H1 (cell line): Measurements from ENCODE around the gene GIPC2. TPM values are rescaled to one million over a fixed set of nuclear protein-coding genes. Genes with fewer than 3 reads are reported as not detected.
"Not testable (repeated sequence)": the region's sequence is repeated elsewhere in the genome, so short reads cannot be mapped to it uniquely, and the experiment has no call there.

Experiments used
- CTCF ChIA-PET: fragments of 300-600 bp; sonication (Branson Sonifier 250); formaldehyde crosslinking; loops from one replicate; lab custom pipeline; 2021; ENCODE audit not compliant: partially characterized antibody; lab: Charles Lee
- POLR2A ChIA-PET: fragments of 300-600 bp; sonication (Branson Sonifier 250); formaldehyde crosslinking; loops from one replicate; lab custom pipeline; 2021; ENCODE audit warnings: inconsistent platforms; ENCODE audit not compliant: partially characterized antibody; lab: Charles Lee
- DNase-seq, 2 experiments: peaks; one replicate each; pipeline versions ENCODE4 v3.0.0 to v3.0.0-alpha.2; 2010 to 2022; ENCODE audit warnings: low spot score in 2 of 2, low read depth in 1 of 2, mixed read lengths in 1 of 2
- FAIRE-seq: peaks from 2 replicates; lab custom pipeline; 2011; peaks lifted over from hg19 to GRCh38; lab: Jason Lieb, UNC
- H2AFZ ChIP-seq: 2 replicates; pipeline ENCODE4 v1.8.1; 2012; ENCODE audit warnings: low read length, inconsistent platforms
- H2AK5ac ChIP-seq: 2 replicates; pipeline ENCODE4 v1.6.1; 2013; ENCODE audit warnings: low read depth, low read length
- H2BK120ac ChIP-seq: replicated peaks from 2 replicates; pipeline ENCODE3; 2013; ENCODE audit warnings: low read depth, low read length, inconsistent platforms
- H2BK12ac ChIP-seq: 2 replicates; pipeline ENCODE4 v1.6.1; 2013; ENCODE audit warnings: low read depth, low read length
- H2BK15ac ChIP-seq: 2 replicates; pipeline ENCODE4 v1.6.1; 2013; ENCODE audit warnings: low read length
- H2BK20ac ChIP-seq: 2 replicates; pipeline ENCODE4 v1.6.1; 2013; ENCODE audit warnings: low read length
- H2BK5ac ChIP-seq: 2 replicates; pipeline ENCODE4 v1.6.1; 2013; ENCODE audit warnings: low read depth, low read length
- H3K14ac ChIP-seq: 2 replicates; pipeline ENCODE4 v1.6.1; 2013; ENCODE audit warnings: inconsistent platforms; ENCODE audit not compliant: insufficient read length
- H3K18ac ChIP-seq: 2 replicates; pipeline ENCODE4 v1.6.1; 2013; ENCODE audit warnings: low read length; ENCODE audit errors: extremely low read depth
- H3K23ac ChIP-seq: 2 replicates; pipeline ENCODE4 v1.6.1; 2013; ENCODE audit warnings: inconsistent platforms; ENCODE audit not compliant: insufficient read length
- H3K23me2 ChIP-seq: 2 replicates; pipeline ENCODE4 v1.6.1; 2013; ENCODE audit warnings: low read depth, low read length
- H3K27ac ChIP-seq: 2 replicates; pipeline ENCODE4 v1.6.1; 2011; ENCODE audit warnings: low read depth, low read length, inconsistent platforms
- H3K27me3 ChIP-seq, 4 experiments: replicated peaks in 1 of 4; 1 replicate in 1 of 4; 2 replicates in 3 of 4; pipeline versions ENCODE4 v1.6.1 to v1.8.1; 2011 to 2013; ENCODE audit warnings: low read length in 3 of 4, mild to moderate bottlenecking in 3 of 4, inconsistent platforms in 2 of 4, mixed read lengths in 2 of 4, moderate library complexity in 1 of 4; ENCODE audit not compliant: control insufficient read depth in 3 of 4, insufficient read depth in 3 of 4; ENCODE audit errors: extremely low read depth in 1 of 4
- H3K36me3 ChIP-seq, 4 experiments: 2 replicates each; pipeline versions ENCODE4 v1.6.1 to v1.8.1; 2011 to 2013; ENCODE audit warnings: mild to moderate bottlenecking in 4 of 4, low read length in 3 of 4, moderate library complexity in 2 of 4, control low read depth in 1 of 4, inconsistent platforms in 1 of 4; ENCODE audit not compliant: insufficient read depth in 4 of 4, control insufficient read depth in 2 of 4
- H3K4ac ChIP-seq: replicated peaks from 2 replicates; pipeline ENCODE3; 2013; ENCODE audit warnings: low read length, low read depth, mixed read lengths, inconsistent platforms; ENCODE audit not compliant: insufficient read length
- H3K4me1 ChIP-seq, 4 experiments: replicated peaks in 1 of 4; 1 replicate in 1 of 4; 2 replicates in 3 of 4; pipeline versions ENCODE4 v1.6.1 to v1.8.1; 2011 to 2013; ENCODE audit warnings: low read length in 3 of 4, inconsistent platforms in 2 of 4, mixed read lengths in 1 of 4; ENCODE audit not compliant: insufficient read depth in 4 of 4, control insufficient read depth in 3 of 4
- H3K4me2 ChIP-seq, 2 experiments: 2 replicates each; pipeline versions ENCODE4 v1.6.1 to v1.8.1; 2011 to 2013; ENCODE audit warnings: low read depth in 2 of 2, low read length in 2 of 2, control low read depth in 1 of 2, inconsistent platforms in 1 of 2, mild to moderate bottlenecking in 1 of 2; ENCODE audit not compliant: insufficient read depth in 1 of 2
- H3K4me3 ChIP-seq, 4 experiments: fragments of 200-600, 300-600 bp in 1 of 4; sonication (generic), shearing (Covaris generic), sonication (Bioruptor Twin) in 1 of 4; 2 replicates each; pipeline versions ENCODE4 v1.5.1 to v1.8.1; 2011 to 2016; ENCODE audit warnings: low read length in 4 of 4, low read depth in 3 of 4, control low read depth in 2 of 4, inconsistent platforms in 2 of 4, mild to moderate bottlenecking in 2 of 4, mixed read lengths in 1 of 4, moderate library complexity in 1 of 4; ENCODE audit not compliant: insufficient read depth in 2 of 4; ENCODE audit errors: extremely low read depth in 1 of 4
- H3K56ac ChIP-seq: replicated peaks from 2 replicates; pipeline ENCODE3; 2013; ENCODE audit warnings: low read depth, mild to moderate bottlenecking, mixed read lengths, low read length, inconsistent platforms; ENCODE audit not compliant: insufficient read length
- H3K79me1 ChIP-seq: 2 replicates; pipeline ENCODE4 v1.6.1; 2013; ENCODE audit warnings: low read depth, low read length, control low read depth
- H3K79me2 ChIP-seq, 2 experiments: 2 replicates each; pipeline versions ENCODE4 v1.6.1 to v1.8.1; 2012 to 2013; ENCODE audit warnings: low read length in 2 of 2, mild to moderate bottlenecking in 2 of 2, inconsistent platforms in 1 of 2; ENCODE audit not compliant: insufficient read depth in 2 of 2, control insufficient read depth in 1 of 2
- H3K9ac ChIP-seq, 4 experiments: replicated peaks in 1 of 4; 1 replicate in 1 of 4; 2 replicates in 3 of 4; pipeline versions ENCODE4 v1.6.1 to v1.8.1; 2011 to 2013; ENCODE audit warnings: low read depth in 3 of 4, low read length in 3 of 4, control low read depth in 2 of 4, mild to moderate bottlenecking in 2 of 4, moderate library complexity in 2 of 4, inconsistent platforms in 1 of 4; ENCODE audit errors: extremely low read depth in 1 of 4
- H3K9me3 ChIP-seq, 2 experiments: 2 replicates each; pipeline versions ENCODE4 v1.6.1 to v1.8.1; 2012 to 2013; ENCODE audit warnings: mild to moderate bottlenecking in 2 of 2, moderate library complexity in 2 of 2, control low read depth in 1 of 2, inconsistent platforms in 1 of 2, low read depth in 1 of 2, low read length in 1 of 2, mixed read lengths in 1 of 2; ENCODE audit not compliant: insufficient read depth in 2 of 2
- H4K20me1 ChIP-seq, 2 experiments: replicated peaks in 1 of 2; 2 replicates each; pipeline versions ENCODE3 to v1.8.1; 2011 to 2013; ENCODE audit warnings: inconsistent platforms in 2 of 2, low read length in 2 of 2, mild to moderate bottlenecking in 1 of 2; ENCODE audit not compliant: insufficient read depth in 2 of 2, control insufficient read depth in 1 of 2
- H4K5ac ChIP-seq: 2 replicates; pipeline ENCODE4 v1.6.1; 2013; ENCODE audit warnings: low read length, low read depth, mixed read lengths, inconsistent platforms; ENCODE audit not compliant: insufficient read length
- H4K8ac ChIP-seq: 2 replicates; pipeline ENCODE4 v1.8.0; 2013; ENCODE audit warnings: mild to moderate bottlenecking, moderate library complexity, low read length, inconsistent platforms; ENCODE audit not compliant: insufficient read depth; ENCODE audit errors: extremely low read depth
- H4K91ac ChIP-seq: replicated peaks from 2 replicates; pipeline ENCODE3; 2013; ENCODE audit warnings: low read length, mixed read lengths, inconsistent platforms; ENCODE audit not compliant: insufficient read length
- BCL11A ChIP-seq, 2 experiments: IDR thresholded peaks; one replicate each; pipeline ENCODE4 v1.6.1; 2011; ENCODE audit warnings: low read depth in 2 of 2, low read length in 2 of 2, mild to moderate bottlenecking in 2 of 2
- CREB1 ChIP-seq: IDR thresholded peaks from 2 replicates; pipeline ENCODE4 v1.6.1; 2012; ENCODE audit warnings: inconsistent platforms
- JUND ChIP-seq: IDR thresholded peaks from 2 replicates; pipeline ENCODE4 v1.6.1; 2011; ENCODE audit warnings: mild to moderate bottlenecking, improper control_type of control experiment, low read length
- RNF2 ChIP-seq: fragments of 200-900, 300-1000 bp; sonication (generic); IDR thresholded peaks from 2 replicates; pipeline ENCODE4 v1.7.1; 2016; ENCODE audit warnings: borderline replicate concordance, low read depth, mild to moderate bottlenecking, antibody characterized with exemption, low read length; ENCODE audit not compliant: poor library complexity, severe bottlenecking; ENCODE audit errors: missing control alignments
- SP2 ChIP-seq: IDR thresholded peaks from 2 replicates; pipeline ENCODE4 v1.6.1; 2012; ENCODE audit warnings: mild to moderate bottlenecking, low read length, inconsistent platforms
- SRF ChIP-seq: IDR thresholded peaks from 2 replicates; pipeline ENCODE4 v1.6.1; 2011; ENCODE audit warnings: mild to moderate bottlenecking, low read depth, low read length, moderate library complexity
- TAF7 ChIP-seq: optimal IDR thresholded peaks from 2 replicates; pipeline ENCODE3; 2011; ENCODE audit warnings: low read depth, mild to moderate bottlenecking, inconsistent platforms, low read length, moderate library complexity, borderline replicate concordance
- WGBS, 2 experiments: shearing (Covaris generic) in 1 of 2; methylation state at CpG; one replicate each; pipeline versions ENCODE4 v1.1.6 to v1.1.7; 2013 to 2015; ENCODE audit warnings: low lambda C conversion rate in 2 of 2, mixed read lengths in 2 of 2, inconsistent platforms in 1 of 2, low coverage in 1 of 2, missing lambda C conversion rate in 1 of 2; ENCODE audit not compliant: insufficient replicate concordance in 2 of 2, insufficient coverage in 1 of 2, insufficient read length in 1 of 2; ENCODE audit errors: extremely low coverage in 1 of 2, missing lambda C conversion rate in 1 of 2; 5-methylcytosine and 5-hydroxymethylcytosine counted together
- polyA plus RNA-seq, 7 experiments: library from polyadenylated mRNA; depleted of rRNA in 3 of 7; stranded (reverse) in 5 of 7; unstranded in 2 of 7; fragments of >200 nt in 5 of 7; fragments of 200-250 nt in 2 of 7; gene quantifications; 1 replicate in 5 of 7; 2 replicates in 1 of 7; 4 replicates in 1 of 7; pipeline versions ENCODE4 v1.2.1 to v1.2.3, GENCODE V29; 2011 to 2013; ENCODE audit warnings: missing spikeins in 2 of 7, mixed read lengths in 2 of 7
- total RNA-seq: library from RNA; stranded (reverse); fragmentation: NEBNext Ultra II Directional; extraction: Animal tissue kit (Norgen Biotek cat#: 25700); gene quantifications from 2 replicates; pipeline ENCODE4 v1.2.1, GENCODE V29; 2021
- TF ChIP-seq, protein P1 (sequence below): IDR thresholded peaks from 2 replicates; pipeline ENCODE4 v1.6.1; 2011; ENCODE audit warnings: low read depth, mild to moderate bottlenecking, low read length; ENCODE audit not compliant: insufficient read depth
- TF ChIP-seq, protein P2 (sequence below), 3 experiments: IDR thresholded peaks; 1 replicate in 2 of 3; 2 replicates in 1 of 3; pipeline versions ENCODE4 v1.5.1 to v1.6.1; 2011; ENCODE audit warnings: low read length in 3 of 3, mild to moderate bottlenecking in 3 of 3, inconsistent platforms in 2 of 3, low read depth in 1 of 3, moderate library complexity in 1 of 3; ENCODE audit not compliant: insufficient read depth in 1 of 3; ENCODE audit errors: control extremely low read depth in 1 of 3

GIPC2 gene
- total and polyA plus RNA-seq, 2 of the 8 experiments (the other 6 are each of a cell fraction or from before 2014, with no cell fraction given): 0.29 to 0.69 TPM

DNA sequence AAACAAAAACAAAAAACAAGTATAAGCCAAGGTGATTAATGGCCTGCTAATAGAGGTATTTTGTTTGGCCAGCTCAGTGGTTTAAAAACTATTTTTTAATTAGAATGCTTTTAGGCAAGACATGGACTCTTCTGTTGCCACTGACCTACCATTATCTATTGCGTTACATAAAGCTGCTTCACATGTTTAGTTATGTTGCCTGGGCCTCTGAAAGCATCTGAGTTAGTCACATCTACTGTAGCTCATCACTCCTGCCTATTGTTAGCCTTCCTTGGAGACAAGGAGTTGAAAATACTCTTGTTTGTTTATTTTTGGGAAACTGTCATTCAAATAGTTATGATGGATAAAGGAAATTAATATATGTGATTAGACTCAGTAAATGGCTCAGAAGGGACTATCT, 26.7 kb upstream of the GIPC2 start (continued):
- TF ChIP-seq BCL11A (IDR thresholded peaks at IDR 0.05; ENCODE audit: low read depth in 2 of 2, low read length in 2 of 2) (no peak), RNF2 (no peak), CREB1 (no peak), JUND (no peak), TAF7 (no peak), SP2 (no peak), SRF (no peak)
- TF ChIP-seq, protein P1, sequence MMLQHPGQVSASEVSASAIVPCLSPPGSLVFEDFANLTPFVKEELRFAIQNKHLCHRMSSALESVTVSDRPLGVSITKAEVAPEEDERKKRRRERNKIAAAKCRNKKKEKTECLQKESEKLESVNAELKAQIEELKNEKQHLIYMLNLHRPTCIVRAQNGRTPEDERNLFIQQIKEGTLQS: no peak
- TF ChIP-seq, protein P2, sequence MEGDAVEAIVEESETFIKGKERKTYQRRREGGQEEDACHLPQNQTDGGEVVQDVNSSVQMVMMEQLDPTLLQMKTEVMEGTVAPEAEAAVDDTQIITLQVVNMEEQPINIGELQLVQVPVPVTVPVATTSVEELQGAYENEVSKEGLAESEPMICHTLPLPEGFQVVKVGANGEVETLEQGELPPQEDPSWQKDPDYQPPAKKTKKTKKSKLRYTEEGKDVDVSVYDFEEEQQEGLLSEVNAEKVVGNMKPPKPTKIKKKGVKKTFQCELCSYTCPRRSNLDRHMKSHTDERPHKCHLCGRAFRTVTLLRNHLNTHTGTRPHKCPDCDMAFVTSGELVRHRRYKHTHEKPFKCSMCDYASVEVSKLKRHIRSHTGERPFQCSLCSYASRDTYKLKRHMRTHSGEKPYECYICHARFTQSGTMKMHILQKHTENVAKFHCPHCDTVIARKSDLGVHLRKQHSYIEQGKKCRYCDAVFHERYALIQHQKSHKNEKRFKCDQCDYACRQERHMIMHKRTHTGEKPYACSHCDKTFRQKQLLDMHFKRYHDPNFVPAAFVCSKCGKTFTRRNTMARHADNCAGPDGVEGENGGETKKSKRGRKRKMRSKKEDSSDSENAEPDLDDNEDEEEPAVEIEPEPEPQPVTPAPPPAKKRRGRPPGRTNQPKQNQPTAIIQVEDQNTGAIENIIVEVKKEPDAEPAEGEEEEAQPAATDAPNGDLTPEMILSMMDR (IDR thresholded peaks at IDR 0.05; ENCODE audit: control extremely low read depth in 1 of 3, insufficient read depth in 1 of 3, low read depth in 1 of 3, low read length in 3 of 3): no peak

GRCh38 chr1:78021134-78021533, 24.6 kb upstream of the GIPC2 start:
- H3K4me3 ChIP-seq, H2BK120ac ChIP-seq, H3K4ac ChIP-seq, H4K8ac ChIP-seq, FAIRE-seq, H4K5ac ChIP-seq, H3K27ac ChIP-seq, H3K56ac ChIP-seq, H2AFZ ChIP-seq, H3K4me1 ChIP-seq, H3K9ac ChIP-seq, H3K36me3 ChIP-seq, H3K23me2 ChIP-seq, H3K14ac ChIP-seq, POLR2A ChIA-PET, H2BK15ac ChIP-seq, H4K91ac ChIP-seq, CTCF ChIA-PET, H3K79me2 ChIP-seq, H3K79me1 ChIP-seq, H3K27me3 ChIP-seq, H3K9me3 ChIP-seq, H2BK5ac ChIP-seq, H2AK5ac ChIP-seq, H3K4me2 ChIP-seq, H2BK20ac ChIP-seq, H3K23ac ChIP-seq, H3K18ac ChIP-seq, H2BK12ac ChIP-seq, H4K20me1 ChIP-seq, DNase-seq: not testable (repeated sequence)
- WGBS, 2 experiments: 90% methylated on average over 4 of the region's 4 CpGs; no CpG with 5 or more reads in 1 of the 2 experiments
